ENCODE results near the gene GCG.

- TF ChIP-seq CTCF (IDR thresholded peaks at IDR 0.05; ENCODE audit: control extremely low read depth in 1 of 3, insufficient read depth in 1 of 3, low read depth in 1 of 3, low read length in 3 of 3) (no peak), CREB1 (IDR thresholded peaks at IDR 0.05) (no peak), TEAD4 (IDR thresholded peaks at IDR 0.05; ENCODE audit: low read depth, low read length) (no peak), EZH2 (IDR thresholded peaks at IDR 0.05; ENCODE audit: low read depth, low read length, severe bottlenecking) (no peak), POLR2A (IDR thresholded peaks at IDR 0.05; ENCODE audit: control extremely low read depth in 1 of 2, low read depth in 2 of 2, low read length in 2 of 2) (no peak), RNF2 (IDR thresholded peaks at IDR 0.05; ENCODE audit: borderline replicate concordance, low read depth, low read length, missing control alignments, poor library complexity, severe bottlenecking) (no peak), CHD2 (IDR thresholded peaks at IDR 0.05; ENCODE audit: low read length) (no peak), JUND (IDR thresholded peaks at IDR 0.05; ENCODE audit: low read length) (no peak), SUZ12 (IDR thresholded peaks at IDR 0.05; ENCODE audit: low read length) (no peak), TAF1 (IDR thresholded peaks at IDR 0.05; ENCODE audit: low read depth, low read length) (no peak), RXRA (IDR thresholded peaks at IDR 0.05; ENCODE audit: insufficient read depth, low read depth, low read length) (no peak), BCL11A (IDR thresholded peaks at IDR 0.05; ENCODE audit: low read depth in 2 of 2, low read length in 2 of 2) (no peak)
Measured at GRCh38 chr2:162156149-162156548, 4.1 kb upstream of the GCG start.

Measured in H1 (cell line).